ENCODE measurements around the gene CD44. TPM values are rescaled to one million over a fixed set of nuclear protein-coding genes. Genes with fewer than 3 reads are reported as not detected.

The CD44 gene
- total RNA-seq, 1 donor from 2014 or later = 548 TPM

- no peak for TF ChIP-seq CTCF (IDR thresholded peaks at IDR 0.05)
- Histone ChIP-seq H3K9me3 (no peaks in the 10 kb centered on the region), H3K4me1 (peaks cover 18% of the 10 kb centered on the region), H3K27ac (no peak overlapping the region), H3K27me3 (no peaks in the 10 kb centered on the region), H3K36me3 (no peaks in the 10 kb centered on the region), H3K4me3 (no peak overlapping the region)
- DNase-seq (no peak), ATAC-seq (no peak)
- intact Hi-C loops (cut with DNase I) = no loop called here
These were observed 99.9 kb downstream of the CD44 start for GRCh38 chr11:35238882-35239281.

- peaks cover 18% of the 10 kb centered on the region for H3K4me1 ChIP-seq
- no peaks in the 10 kb centered on the region for H3K27me3 ChIP-seq
- TF ChIP-seq CTCF (IDR thresholded peaks at IDR 0.05) = no peak
- no peak overlapping the region for H3K27ac ChIP-seq
- ATAC-seq (no peak), DNase-seq (no peak)
- no peak overlapping the region for H3K4me3 ChIP-seq
- intact Hi-C loops (cut with DNase I) = no loop called here
- no peaks in the 10 kb centered on the region for H3K9me3 ChIP-seq
- H3K36me3 ChIP-seq = no peaks in the 10 kb centered on the region
These were observed 100.6 kb downstream of the CD44 start for GRCh38 chr11:35239471-35240075.

GRCh38 chr11:35241083-35241482 is 102.1 kb downstream of the CD44 start:
- no peak for TF ChIP-seq CTCF (IDR thresholded peaks at IDR 0.05)
- H3K27me3 ChIP-seq = no peaks in the 10 kb centered on the region

GRCh38 chr11:35241531-35241930 is 102.6 kb downstream of the CD44 start:
- no peak overlapping the region for H3K4me3 ChIP-seq
- H3K36me3 ChIP-seq = no peaks in the 10 kb centered on the region
- no peaks in the 10 kb centered on the region for H3K9me3 ChIP-seq
- H3K27me3 ChIP-seq = no peaks in the 10 kb centered on the region
- ATAC-seq (no peak), DNase-seq (no peak)
- no peak overlapping the region for H3K27ac ChIP-seq
- H3K4me1 ChIP-seq = peaks cover 18% of the 10 kb centered on the region
- intact Hi-C loops (cut with DNase I) = no loop called here
- no peak for TF ChIP-seq CTCF (IDR thresholded peaks at IDR 0.05)

More at GRCh38 chr11:35241083-35241482, 102.1 kb downstream of the CD44 start:
- Histone ChIP-seq H3K27ac (no peak overlapping the region), H3K36me3 (no peaks in the 10 kb centered on the region), H3K4me3 (no peak overlapping the region), H3K4me1 (peaks cover 18% of the 10 kb centered on the region), H3K9me3 (no peaks in the 10 kb centered on the region)
- intact Hi-C loops (cut with DNase I) = no loop called here
- ATAC-seq (no peak), DNase-seq (no peak)

- Histone ChIP-seq H3K9me3 (no peaks in the 10 kb centered on the region), H3K4me3 (no peak overlapping the region), H3K4me1 (peaks cover 16% of the 10 kb centered on the region), H3K27me3 (no peaks in the 10 kb centered on the region), H3K36me3 (no peaks in the 10 kb centered on the region), H3K27ac (no peak overlapping the region)
- no peak for TF ChIP-seq CTCF (IDR thresholded peaks at IDR 0.05)
- ATAC-seq = no peak
- intact Hi-C loops (cut with DNase I) = no loop called here
- DNase-seq = no peak
These were observed 103.7 kb downstream of the CD44 start for GRCh38 chr11:35242412-35243242.

Data from upper lobe of right lung (tissue), 1 donor.